WERI-Rb-1 (cell line): ENCODE results near the gene IFNA14.
A peak's percentile ranks its signal among the peaks of the same experiment; 100 is the strongest.

Experiments
- DNase-seq: peaks from one replicate; pipeline ENCODE4 v3.0.0-alpha.2; 2020
- H3K27ac ChIP-seq: fragments of 250-450 bp; sonication (Bioruptor Pico); 2 replicates; pipeline ENCODE4 v1.5.1; 2020; ENCODE audit warnings: mild to moderate bottlenecking, moderate library complexity
- H3K27me3 ChIP-seq: fragments of 250-450 bp; sonication (Bioruptor Pico); 2 replicates; pipeline ENCODE4 v1.5.1; 2021; ENCODE audit warnings: mild to moderate bottlenecking, low read depth, moderate library complexity; ENCODE audit not compliant: insufficient read depth, severe bottlenecking
- H3K36me3 ChIP-seq: fragments of 250-450 bp; sonication (Bioruptor Pico); 2 replicates; pipeline ENCODE4 v1.5.1; 2020; ENCODE audit warnings: mild to moderate bottlenecking, moderate library complexity
- H3K4me3 ChIP-seq: 2 replicates; pipeline ENCODE4 v1.5.1; 2011; ENCODE audit warnings: low read depth, mild to moderate bottlenecking, control low read depth, low read length
- H3K9me3 ChIP-seq: fragments of 250-450 bp; sonication (Bioruptor Pico); 2 replicates; pipeline ENCODE4 v1.5.1; 2021; ENCODE audit warnings: mild to moderate bottlenecking, moderate library complexity; ENCODE audit not compliant: severe bottlenecking
- TF ChIP-seq, protein P1 (sequence below): IDR thresholded peaks from 2 replicates; pipeline ENCODE4 v1.5.1; 2011; ENCODE audit warnings: low read depth, mild to moderate bottlenecking, control low read depth, inconsistent platforms, low read length

The IFNA14 gene

DNA sequence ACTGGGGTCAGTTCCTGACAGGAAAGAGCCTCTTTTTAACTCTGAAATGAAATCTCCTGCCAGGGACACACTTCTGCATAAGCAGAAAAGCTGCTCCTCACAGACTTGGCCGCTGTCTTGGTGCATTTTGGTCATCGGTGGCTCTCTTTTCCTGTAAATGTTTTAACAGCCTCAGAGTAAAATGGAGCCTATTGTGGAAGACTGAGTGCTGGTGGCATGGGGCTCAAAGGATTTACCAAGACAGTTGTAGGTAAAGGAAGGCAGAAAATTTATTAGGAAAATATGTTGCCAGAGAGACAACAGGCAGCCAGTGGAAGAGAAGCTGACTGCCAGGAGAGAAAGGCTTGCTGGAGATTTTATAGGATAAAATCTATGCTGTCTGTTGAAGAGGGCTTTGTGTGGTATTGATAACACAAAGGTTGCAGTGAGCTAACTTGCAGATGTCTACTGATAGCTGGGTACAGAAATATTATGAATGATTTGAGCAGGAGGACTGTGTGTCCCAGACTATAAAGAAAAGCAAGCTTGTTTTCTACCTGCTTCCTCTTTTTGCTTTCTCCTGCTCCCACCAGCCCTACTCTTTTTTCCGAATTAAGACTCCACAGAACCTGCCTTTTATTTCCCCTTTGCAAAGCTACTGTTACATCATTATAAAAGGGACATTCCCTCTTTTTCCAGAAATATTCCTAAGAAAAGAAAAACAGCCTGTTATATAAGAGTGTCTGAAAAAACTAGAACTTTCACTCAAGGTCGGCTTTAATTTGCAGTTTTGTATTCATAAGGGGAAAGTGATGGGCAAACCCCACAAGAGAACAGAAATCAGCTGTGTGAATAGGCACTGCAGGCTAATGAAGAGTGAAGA is 27.9 kb upstream of the IFNA14 start:
- Histone ChIP-seq H3K9me3 (no peaks in the 10 kb centered on the region), H3K4me3 (no peak overlapping the region), H3K27ac (no peak overlapping the region), H3K27me3 (peaks cover 3% of the 10 kb centered on the region), H3K36me3 (no peaks in the 10 kb centered on the region)
- TF ChIP-seq, protein P1, sequence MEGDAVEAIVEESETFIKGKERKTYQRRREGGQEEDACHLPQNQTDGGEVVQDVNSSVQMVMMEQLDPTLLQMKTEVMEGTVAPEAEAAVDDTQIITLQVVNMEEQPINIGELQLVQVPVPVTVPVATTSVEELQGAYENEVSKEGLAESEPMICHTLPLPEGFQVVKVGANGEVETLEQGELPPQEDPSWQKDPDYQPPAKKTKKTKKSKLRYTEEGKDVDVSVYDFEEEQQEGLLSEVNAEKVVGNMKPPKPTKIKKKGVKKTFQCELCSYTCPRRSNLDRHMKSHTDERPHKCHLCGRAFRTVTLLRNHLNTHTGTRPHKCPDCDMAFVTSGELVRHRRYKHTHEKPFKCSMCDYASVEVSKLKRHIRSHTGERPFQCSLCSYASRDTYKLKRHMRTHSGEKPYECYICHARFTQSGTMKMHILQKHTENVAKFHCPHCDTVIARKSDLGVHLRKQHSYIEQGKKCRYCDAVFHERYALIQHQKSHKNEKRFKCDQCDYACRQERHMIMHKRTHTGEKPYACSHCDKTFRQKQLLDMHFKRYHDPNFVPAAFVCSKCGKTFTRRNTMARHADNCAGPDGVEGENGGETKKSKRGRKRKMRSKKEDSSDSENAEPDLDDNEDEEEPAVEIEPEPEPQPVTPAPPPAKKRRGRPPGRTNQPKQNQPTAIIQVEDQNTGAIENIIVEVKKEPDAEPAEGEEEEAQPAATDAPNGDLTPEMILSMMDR, result no peak
- no peak for DNase-seq

DNA sequence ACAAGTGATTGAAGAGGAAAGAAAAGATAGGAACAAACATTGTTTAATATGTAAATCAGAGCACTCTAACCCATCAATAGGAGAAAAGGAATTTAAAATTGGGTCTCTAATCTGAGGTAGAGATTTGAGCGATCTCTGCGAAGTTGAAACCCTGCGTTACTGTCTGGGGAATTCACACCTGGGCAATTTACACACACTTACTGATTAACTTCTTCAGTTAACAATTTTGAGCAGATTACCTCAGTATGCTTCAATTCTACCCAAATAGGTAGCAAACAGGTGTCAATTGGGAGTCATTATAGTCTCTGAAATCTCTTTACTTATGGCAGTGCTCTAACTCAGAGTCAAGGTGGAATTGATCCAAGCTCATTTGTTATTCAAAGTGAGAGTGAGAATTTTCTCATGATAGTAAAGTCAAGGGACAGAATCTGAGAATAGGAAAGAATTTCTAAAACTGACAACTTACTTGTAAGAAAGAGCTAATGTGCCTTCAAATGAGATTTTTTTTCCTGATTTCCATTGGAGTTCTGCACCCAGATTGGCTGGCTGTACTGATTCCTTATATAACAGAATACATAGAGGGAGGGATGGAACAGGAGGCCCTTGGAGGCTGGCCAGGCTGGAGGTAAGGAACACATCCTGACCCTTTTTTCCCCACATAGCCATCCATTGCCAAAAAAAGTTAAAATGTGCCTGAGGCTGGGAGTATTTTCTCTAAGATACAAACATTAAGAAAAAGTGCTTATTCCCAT is 27.1 kb upstream of the IFNA14 start:
- no peaks in the 10 kb centered on the region for H3K36me3 ChIP-seq
- H3K27ac ChIP-seq, result no peak overlapping the region
- H3K9me3 ChIP-seq, result no peaks in the 10 kb centered on the region
- TF ChIP-seq, protein P1, result no peak
- no peak overlapping the region for H3K4me3 ChIP-seq
- peaks cover 3% of the 10 kb centered on the region for H3K27me3 ChIP-seq
- no peak for DNase-seq

- TF ChIP-seq, protein P1, result no peak
- no peaks in the 10 kb centered on the region for H3K9me3 ChIP-seq
- H3K27ac ChIP-seq, result no peak overlapping the region
- no peaks in the 10 kb centered on the region for H3K36me3 ChIP-seq
- H3K27me3 ChIP-seq, result peaks cover 3% of the 10 kb centered on the region
- no peak overlapping the region for H3K4me3 ChIP-seq
- no peak for DNase-seq
Measured at GRCh38 chr9:21265421-21266189, 25.8 kb upstream of the IFNA14 start.

DNA sequence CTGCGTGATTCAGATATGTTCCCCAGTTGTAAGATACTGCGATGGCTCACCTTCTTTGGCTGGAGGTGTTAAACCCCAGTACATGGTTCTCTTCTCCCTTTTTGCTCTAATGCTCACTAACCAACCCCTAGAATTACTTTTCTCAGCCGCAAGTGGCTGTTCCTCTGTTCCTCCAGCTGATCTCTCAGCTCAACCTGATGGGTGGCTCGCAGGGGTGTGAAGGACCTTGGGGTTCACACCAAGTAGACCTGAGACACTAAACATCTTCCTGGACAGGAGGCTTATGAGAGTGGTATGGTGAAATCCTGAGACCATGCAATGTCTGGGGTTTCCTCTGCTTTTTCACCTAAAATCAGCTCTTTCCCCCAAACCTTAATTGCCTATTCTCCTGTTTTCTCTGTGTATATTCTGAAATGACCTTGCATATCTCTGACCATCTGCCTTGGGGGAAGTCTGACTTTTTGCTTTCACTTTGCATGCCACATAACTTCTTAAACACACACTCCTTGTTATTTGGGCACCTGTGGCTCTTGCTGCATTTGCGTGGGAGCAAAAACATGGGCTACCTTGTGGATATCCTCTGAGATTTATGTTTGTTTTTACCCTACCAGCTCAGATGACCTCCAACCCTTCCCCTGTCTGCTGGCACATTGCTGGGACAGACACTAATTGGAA is 15.9 kb upstream of the IFNA14 start:
- TF ChIP-seq, protein P1, result no peak
- no peak overlapping the region for H3K27ac ChIP-seq
- H3K27me3 ChIP-seq, result peaks cover 14% of the 10 kb centered on the region

DNA sequence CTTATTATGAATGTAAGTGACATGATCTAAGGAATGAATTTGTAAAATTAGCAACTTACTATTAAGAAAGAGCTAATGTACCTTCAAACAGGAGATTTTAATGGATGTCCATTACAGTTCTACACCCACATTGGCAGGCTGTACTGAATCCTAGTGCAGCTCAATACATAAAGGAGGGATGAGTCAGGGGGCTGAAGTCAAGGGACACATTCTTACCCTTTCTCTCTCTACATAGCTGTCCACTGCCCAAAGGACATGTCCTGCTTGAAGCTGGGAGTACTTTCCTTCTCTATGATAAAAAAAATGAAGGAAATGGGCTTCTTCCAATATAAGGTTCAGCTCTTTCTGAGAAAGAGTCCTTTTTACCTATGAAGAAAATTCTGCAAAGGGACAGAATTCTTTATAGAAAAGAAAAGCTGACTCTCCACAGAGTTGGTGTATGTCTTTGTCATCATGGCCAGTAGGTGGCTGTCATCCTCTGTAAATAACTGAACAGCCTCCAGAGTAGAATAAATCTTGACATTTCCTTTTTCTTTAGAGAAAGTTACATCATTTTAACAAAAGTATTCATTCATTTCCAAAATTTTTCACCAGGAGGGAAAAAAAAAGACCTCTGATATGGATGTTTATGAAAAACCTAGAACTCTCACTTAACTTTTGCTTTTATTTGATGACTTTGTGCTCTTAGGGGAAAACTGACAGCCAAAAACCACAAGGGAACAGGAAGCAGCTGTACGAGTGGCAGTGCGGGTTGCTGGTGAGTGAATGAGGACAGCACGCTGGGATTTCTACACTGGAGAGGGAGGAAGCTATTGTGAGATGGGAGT is 13.1 kb upstream of the IFNA14 start:
- no peak overlapping the region for H3K27ac ChIP-seq
- no peak for DNase-seq
- TF ChIP-seq, protein P1, result peak; percentile 42; the same call in 1 of the 2 replicates
- H3K4me3 ChIP-seq, result no peak overlapping the region
- no peaks in the 10 kb centered on the region for H3K36me3 ChIP-seq
- no peaks in the 10 kb centered on the region for H3K9me3 ChIP-seq
- H3K27me3 ChIP-seq, result peaks cover 11% of the 10 kb centered on the region

More for the DNA sequence above, 15.9 kb upstream of the IFNA14 start:
- no peak overlapping the region for H3K4me3 ChIP-seq
- no peaks in the 10 kb centered on the region for H3K36me3 ChIP-seq
- peaks cover 4% of the 10 kb centered on the region for H3K9me3 ChIP-seq
- DNase-seq, result no peak
